HepG2 (cell line): ENCODE data around the gene SNX30. TPM values are rescaled to one million over a fixed set of nuclear protein-coding genes. Genes with fewer than 3 reads are reported as not detected.

ENCODE experiments used
- ARHGAP35 ChIP-seq: sonication (generic); formaldehyde crosslinking; IDR thresholded peaks from 2 replicates; pipeline ENCODE4 v1.9.0; 2022; ENCODE audit warnings: mild to moderate bottlenecking, inconsistent platforms, moderate library complexity, missing genetic modification reagents, borderline replicate concordance
- CREB1 ChIP-seq, 2 experiments: fragments of 450-650 bp in 1 of 2; IDR thresholded peaks; 2 replicates each; pipeline ENCODE4 v1.6.1; 2016 to 2017; ENCODE audit warnings: control low read depth in 1 of 2, mild to moderate bottlenecking in 1 of 2, missing compliant biosample characterization in 1 of 2, missing genetic modification characterization in 1 of 2
- DBP ChIP-seq: sonication (generic); formaldehyde crosslinking; IDR thresholded peaks from 2 replicates; pipeline ENCODE4 v1.4.0; 2020; ENCODE audit warnings: missing genetic modification reagents; ENCODE audit errors: not compliant biosample characterization
- ESRRA ChIP-seq: sonication (generic); formaldehyde crosslinking; IDR thresholded peaks from 2 replicates; pipeline ENCODE4 v1.5.1; 2020; ENCODE audit warnings: mild to moderate bottlenecking, low read depth, missing genetic modification reagents
- FIP1L1 ChIP-seq: fragments of 200-400 bp; formaldehyde crosslinking; IDR thresholded peaks from 2 replicates; pipeline ENCODE4 v1.6.1; 2018; ENCODE audit warnings: low read depth, mild to moderate bottlenecking, low read length, moderate library complexity, borderline replicate concordance; ENCODE audit not compliant: insufficient read depth
- IKZF1 ChIP-seq: fragments of 450-650 bp; IDR thresholded peaks from 2 replicates; pipeline ENCODE4 v1.7.1; 2016
- JUN ChIP-seq: sonication (generic); formaldehyde crosslinking; IDR thresholded peaks from 2 replicates; pipeline ENCODE4 v1.4.0; 2020; ENCODE audit warnings: mild to moderate bottlenecking, missing genetic modification reagents
- KDM4B ChIP-seq: sonication (generic); formaldehyde crosslinking; IDR thresholded peaks from 2 replicates; pipeline ENCODE4 v1.4.0; 2020; ENCODE audit warnings: missing genetic modification reagents
- MIXL1 ChIP-seq: IDR thresholded peaks from 2 replicates; pipeline ENCODE4 v1.6.1; 2016
- RBM39 ChIP-seq: fragments of 200-400 bp; formaldehyde crosslinking; IDR thresholded peaks from one replicate; pipeline ENCODE4 v1.6.1; 2018; ENCODE audit warnings: antibody characterized with exemption, mild to moderate bottlenecking, low read depth, low read length; ENCODE audit not compliant: poor library complexity, severe bottlenecking
- SCMH1 ChIP-seq: sonication (generic); formaldehyde crosslinking; IDR thresholded peaks from 2 replicates; pipeline ENCODE4 v1.9.0; 2021; ENCODE audit warnings: missing genetic modification reagents, mild to moderate bottlenecking, borderline replicate concordance
- TEAD3 ChIP-seq: optimal IDR thresholded peaks from 2 replicates; pipeline ENCODE3; 2016; ENCODE audit warnings: borderline replicate concordance
- TP53 ChIP-seq: sonication (generic); formaldehyde crosslinking; conservative IDR thresholded peaks from 2 replicates; pipeline ENCODE4 v1.4.0; 2020; ENCODE audit warnings: missing genetic modification reagents
- ZC3H4 ChIP-seq: sonication (generic); formaldehyde crosslinking; IDR thresholded peaks from 2 replicates; pipeline ENCODE4 v1.4.0; 2020; ENCODE audit warnings: missing genetic modification reagents, borderline replicate concordance
- ZNF232 ChIP-seq: sonication (generic); formaldehyde crosslinking; IDR thresholded peaks from 2 replicates; pipeline ENCODE4 v1.4.0; 2020; ENCODE audit warnings: missing genetic modification reagents, borderline replicate concordance
- ZNF275 ChIP-seq: sonication (generic); formaldehyde crosslinking; IDR thresholded peaks from 2 replicates; pipeline ENCODE4 v1.8.0; 2022; ENCODE audit warnings: missing genetic modification reagents, mild to moderate bottlenecking, inconsistent platforms, borderline replicate concordance
- ZNF33A ChIP-seq: sonication (generic); formaldehyde crosslinking; IDR thresholded peaks from 2 replicates; pipeline ENCODE4 v1.5.1; 2020; ENCODE audit warnings: missing genetic modification reagents, mild to moderate bottlenecking, moderate library complexity, borderline replicate concordance
- ZNF350 ChIP-seq: sonication (generic); formaldehyde crosslinking; IDR thresholded peaks from 2 replicates; pipeline ENCODE4 v1.4.0; 2020; ENCODE audit warnings: mild to moderate bottlenecking, low read depth, missing genetic modification reagents, borderline replicate concordance
- ZNF460 ChIP-seq: sonication (generic); formaldehyde crosslinking; IDR thresholded peaks from 2 replicates; pipeline ENCODE4 v1.5.1; 2020; ENCODE audit warnings: missing genetic modification reagents, mild to moderate bottlenecking, borderline replicate concordance
- ZNF543 ChIP-seq: sonication (generic); formaldehyde crosslinking; IDR thresholded peaks from 2 replicates; pipeline ENCODE4 v1.4.0; 2020; ENCODE audit warnings: mild to moderate bottlenecking, missing genetic modification reagents
- ZNF678 ChIP-seq: sonication (generic); formaldehyde crosslinking; IDR thresholded peaks from 2 replicates; pipeline ENCODE4 v1.4.0; 2020; ENCODE audit warnings: mild to moderate bottlenecking, missing genetic modification reagents
- polyA plus RNA-seq, 8 experiments: library from polyadenylated mRNA; depleted of rRNA in 3 of 8; stranded (reverse) in 7 of 8; unstranded in 1 of 8; fragments of >200 nt; fragmentation: Illumina TruSeq in 4 of 8; extraction: Trizol in 4 of 8; gene quantifications; 2 replicates each; pipeline versions ENCODE4 v1.2.1 to v1.2.3, GENCODE V29; 2011 to 2016; ENCODE audit warnings: low read depth in 4 of 8, missing spikeins in 1 of 8, mixed read lengths in 1 of 8; ENCODE audit not compliant: insufficient read depth in 1 of 8
- total RNA-seq, 5 experiments: library from RNA; depleted of rRNA; stranded (reverse); fragments of >200 nt; fragmentation: Illumina TruSeq; extraction: Trizol; gene quantifications; 2 replicates each; pipeline ENCODE4 v1.2.3, GENCODE V29; 2016; ENCODE audit warnings: low read depth in 1 of 5
- TF ChIP-seq, protein P1 (sequence below): sonication (generic); formaldehyde crosslinking; IDR thresholded peaks from 2 replicates; pipeline ENCODE4 v1.4.0; 2020; ENCODE audit warnings: mild to moderate bottlenecking, missing genetic modification reagents
- TF ChIP-seq, protein P2 (sequence below): sonication (generic); formaldehyde crosslinking; IDR thresholded peaks from 2 replicates; pipeline ENCODE4 v1.4.0; 2020; ENCODE audit warnings: missing genetic modification reagents
- TF ChIP-seq, protein P3 (sequence below): sonication (generic); formaldehyde crosslinking; IDR thresholded peaks from 2 replicates; pipeline ENCODE4 v1.9.0; 2021; ENCODE audit warnings: missing genetic modification reagents, borderline replicate concordance

The SNX30 gene
- total and polyA plus RNA-seq, 2 of the 13 experiments (the other 11 are each of a cell fraction or from before 2014, with no cell fraction given): 4.4 to 12.4 TPM

GRCh38 chr9:112750016-112750763 lies at the start of gene SNX30 (continued):
- TF ChIP-seq DBP (CRISPR knock-in tag) (no peak), ZNF460 (no peak), ZC3H4 (CRISPR knock-in tag) (no peak), ZNF275 (CRISPR knock-in tag) (no peak), ESRRA (CRISPR knock-in tag) (no peak), SCMH1 (CRISPR knock-in tag) (no peak), JUN (CRISPR knock-in tag) (no peak), KDM4B (CRISPR knock-in tag) (no peak), MIXL1 (CRISPR knock-in tag) (no peak), ZNF543 (CRISPR knock-in tag) (peak; percentile 68; the same call in 1 of the 2 replicates), FIP1L1 (no peak), ARHGAP35 (CRISPR knock-in tag) (no peak), RBM39 (no peak), ZNF33A (CRISPR knock-in tag) (no peak), TEAD3 (peak; percentile 48), TP53 (CRISPR knock-in tag) (no peak), IKZF1 (no peak), ZNF678 (CRISPR knock-in tag) (no peak), ZNF232 (CRISPR knock-in tag) (peak; percentile 68; the same call in 1 of the 2 replicates), CREB1 (IDR thresholded peaks at IDR 0.05) (no peak), CREB1 (CRISPR knock-in tag; IDR thresholded peaks at IDR 0.05) (no peak), ZNF350 (peak; percentile 74)
- TF ChIP-seq, protein P1, sequence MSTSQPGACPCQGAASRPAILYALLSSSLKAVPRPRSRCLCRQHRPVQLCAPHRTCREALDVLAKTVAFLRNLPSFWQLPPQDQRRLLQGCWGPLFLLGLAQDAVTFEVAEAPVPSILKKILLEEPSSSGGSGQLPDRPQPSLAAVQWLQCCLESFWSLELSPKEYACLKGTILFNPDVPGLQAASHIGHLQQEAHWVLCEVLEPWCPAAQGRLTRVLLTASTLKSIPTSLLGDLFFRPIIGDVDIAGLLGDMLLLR (CRISPR knock-in tag): peak; percentile 80; the same call in 1 of the 2 replicates
- TF ChIP-seq, protein P2, sequence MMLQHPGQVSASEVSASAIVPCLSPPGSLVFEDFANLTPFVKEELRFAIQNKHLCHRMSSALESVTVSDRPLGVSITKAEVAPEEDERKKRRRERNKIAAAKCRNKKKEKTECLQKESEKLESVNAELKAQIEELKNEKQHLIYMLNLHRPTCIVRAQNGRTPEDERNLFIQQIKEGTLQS: no peak; the same call in 1 of the 2 replicates
- TF ChIP-seq, protein P3, sequence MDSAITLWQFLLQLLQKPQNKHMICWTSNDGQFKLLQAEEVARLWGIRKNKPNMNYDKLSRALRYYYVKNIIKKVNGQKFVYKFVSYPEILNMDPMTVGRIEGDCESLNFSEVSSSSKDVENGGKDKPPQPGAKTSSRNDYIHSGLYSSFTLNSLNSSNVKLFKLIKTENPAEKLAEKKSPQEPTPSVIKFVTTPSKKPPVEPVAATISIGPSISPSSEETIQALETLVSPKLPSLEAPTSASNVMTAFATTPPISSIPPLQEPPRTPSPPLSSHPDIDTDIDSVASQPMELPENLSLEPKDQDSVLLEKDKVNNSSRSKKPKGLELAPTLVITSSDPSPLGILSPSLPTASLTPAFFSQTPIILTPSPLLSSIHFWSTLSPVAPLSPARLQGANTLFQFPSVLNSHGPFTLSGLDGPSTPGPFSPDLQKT (CRISPR knock-in tag): no peak
